Nephron progenitor cell (in vitro differentiated cells): ENCODE results near the gene SFXN5.

Source experiments
- DNase-seq: peaks from one replicate; pipeline ENCODE4 v3.0.0; 2021
- H3K27ac Mint-ChIP-seq: 2 replicates; pipeline ENCODE4 v1.8.0; 2021; ENCODE audit warnings: mild to moderate bottlenecking, moderate library complexity, mixed read lengths
- H3K27me3 Mint-ChIP-seq: 2 replicates; pipeline ENCODE4 v1.8.0; 2021; ENCODE audit warnings: mild to moderate bottlenecking, low read depth, mixed read lengths; ENCODE audit not compliant: poor library complexity
- H3K36me3 Mint-ChIP-seq: 2 replicates; pipeline ENCODE4 v1.8.0; 2021; ENCODE audit warnings: low read depth, mixed read lengths
- H3K4me1 Mint-ChIP-seq: 2 replicates; pipeline ENCODE4 v1.8.0; 2021; ENCODE audit warnings: mixed read lengths
- H3K4me3 Mint-ChIP-seq: 2 replicates; pipeline ENCODE4 v1.8.0; 2021; ENCODE audit warnings: mild to moderate bottlenecking, moderate library complexity, mixed read lengths
- H3K9me3 Mint-ChIP-seq: 2 replicates; pipeline ENCODE4 v1.8.0; 2021; ENCODE audit warnings: mild to moderate bottlenecking, moderate library complexity, mixed read lengths
- TF ChIP-seq, protein P1 (sequence below): fragments of 200-600 bp; sonication (generic); IDR thresholded peaks from 2 replicates; pipeline ENCODE4 v1.5.0; 2021; ENCODE audit warnings: antibody characterized with exemption

SFXN5 gene

DNA sequence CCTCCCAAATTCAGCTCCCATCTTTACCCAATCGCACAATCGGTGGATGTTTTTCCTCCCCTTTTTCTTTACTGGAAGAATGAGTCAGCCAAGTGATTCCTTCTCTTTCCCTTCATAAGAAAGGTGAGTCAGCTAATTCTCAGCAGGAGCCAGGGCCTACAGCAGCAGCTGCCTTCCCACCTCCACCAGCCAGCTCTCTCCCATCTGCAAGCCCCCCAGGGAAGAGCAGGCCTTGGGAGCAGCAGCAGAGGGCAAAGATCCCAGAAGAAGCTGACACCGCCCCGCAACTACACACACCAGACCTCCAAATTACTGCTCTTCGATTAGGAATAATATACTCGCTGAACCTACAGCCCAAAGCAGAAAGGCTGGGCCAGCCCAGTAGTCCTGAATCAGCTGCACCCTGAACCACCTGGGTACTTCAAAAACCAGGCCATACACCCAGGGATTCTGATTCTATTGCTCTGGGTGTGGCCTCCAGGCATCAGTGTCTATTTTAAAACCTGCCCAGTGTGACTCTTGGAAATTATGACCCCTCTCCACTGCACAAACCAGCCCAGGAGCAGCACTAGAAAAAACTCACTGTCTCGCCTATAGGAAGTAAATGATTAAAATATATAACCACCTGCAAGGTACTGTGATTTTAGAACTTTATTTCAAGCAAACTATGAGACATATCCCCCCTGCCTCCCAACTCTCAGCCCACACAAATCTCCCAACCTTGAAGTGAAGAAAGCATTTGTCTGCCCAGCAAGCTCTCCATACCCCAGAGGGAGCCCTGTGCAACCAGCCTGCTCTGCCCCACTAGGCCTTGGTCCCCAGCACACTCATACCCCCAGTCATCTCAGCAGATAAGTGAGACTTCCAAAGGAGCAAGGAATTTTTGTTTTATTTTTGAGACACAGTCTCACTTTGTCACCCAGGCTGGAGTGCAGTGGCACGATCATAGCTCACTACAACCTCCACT is 7.3 kb downstream of the SFXN5 start:
- TF ChIP-seq, protein P1, sequence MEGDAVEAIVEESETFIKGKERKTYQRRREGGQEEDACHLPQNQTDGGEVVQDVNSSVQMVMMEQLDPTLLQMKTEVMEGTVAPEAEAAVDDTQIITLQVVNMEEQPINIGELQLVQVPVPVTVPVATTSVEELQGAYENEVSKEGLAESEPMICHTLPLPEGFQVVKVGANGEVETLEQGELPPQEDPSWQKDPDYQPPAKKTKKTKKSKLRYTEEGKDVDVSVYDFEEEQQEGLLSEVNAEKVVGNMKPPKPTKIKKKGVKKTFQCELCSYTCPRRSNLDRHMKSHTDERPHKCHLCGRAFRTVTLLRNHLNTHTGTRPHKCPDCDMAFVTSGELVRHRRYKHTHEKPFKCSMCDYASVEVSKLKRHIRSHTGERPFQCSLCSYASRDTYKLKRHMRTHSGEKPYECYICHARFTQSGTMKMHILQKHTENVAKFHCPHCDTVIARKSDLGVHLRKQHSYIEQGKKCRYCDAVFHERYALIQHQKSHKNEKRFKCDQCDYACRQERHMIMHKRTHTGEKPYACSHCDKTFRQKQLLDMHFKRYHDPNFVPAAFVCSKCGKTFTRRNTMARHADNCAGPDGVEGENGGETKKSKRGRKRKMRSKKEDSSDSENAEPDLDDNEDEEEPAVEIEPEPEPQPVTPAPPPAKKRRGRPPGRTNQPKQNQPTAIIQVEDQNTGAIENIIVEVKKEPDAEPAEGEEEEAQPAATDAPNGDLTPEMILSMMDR, result no peak
- Mint-ChIP-seq H3K36me3 (peaks cover 4% of the 10 kb centered on the region), H3K4me3 (no peak overlapping the region), H3K27ac (peak overlapping the region; percentile 89), H3K27me3 (no peaks in the 10 kb centered on the region), H3K9me3 (no peaks in the 10 kb centered on the region), H3K4me1 (peaks cover 24% of the 10 kb centered on the region)
- DNase-seq, result no peak

DNA sequence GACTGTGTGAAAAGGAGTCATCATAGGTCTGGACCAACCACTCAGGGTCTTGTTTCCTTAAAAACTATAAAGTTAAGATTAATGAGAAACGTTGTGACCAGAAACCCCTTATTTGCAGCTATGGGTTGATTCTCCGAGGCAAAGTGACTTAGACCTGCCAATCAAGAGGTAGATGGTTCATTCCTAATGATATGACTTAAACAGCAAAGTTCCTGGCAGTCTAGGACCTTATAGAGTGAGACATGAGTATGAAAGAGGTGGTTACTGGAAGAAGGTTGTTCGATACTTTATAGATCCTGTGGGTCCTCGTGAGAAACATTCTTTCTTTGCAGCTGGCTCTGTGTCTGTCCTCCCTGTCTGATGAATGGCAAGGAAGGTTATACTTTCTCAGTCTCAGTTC is 8.0 kb downstream of the SFXN5 start:
- Mint-ChIP-seq H3K9me3 (no peaks in the 10 kb centered on the region), H3K36me3 (peaks cover 5% of the 10 kb centered on the region), H3K27me3 (no peaks in the 10 kb centered on the region), H3K27ac (no peak overlapping the region), H3K4me3 (no peak overlapping the region), H3K4me1 (peaks cover 17% of the 10 kb centered on the region)
- no peak for DNase-seq
- TF ChIP-seq, protein P1, result no peak

DNA sequence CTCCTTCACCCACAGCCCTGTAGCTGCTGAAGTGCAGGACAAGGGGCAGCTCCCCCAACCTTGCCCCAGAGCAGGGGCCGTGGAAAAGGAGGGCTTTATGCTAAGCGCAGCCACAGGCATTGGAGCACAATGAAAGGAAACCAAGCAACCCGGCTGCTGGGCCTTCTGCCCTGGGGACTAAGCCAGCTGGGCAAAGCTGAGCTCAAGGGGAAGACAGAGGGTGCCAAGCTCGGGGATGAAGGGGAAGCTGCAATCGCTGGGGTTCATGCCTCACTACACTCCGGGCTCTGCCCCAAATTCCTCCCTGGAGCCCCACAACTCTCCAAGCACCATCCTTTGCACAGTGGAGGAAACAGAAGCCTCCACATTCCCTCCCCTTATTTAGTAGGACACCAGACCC is 12.4 kb downstream of the SFXN5 start:
- TF ChIP-seq, protein P1, result no peak
- Mint-ChIP-seq H3K36me3 (peaks cover 36% of the 10 kb centered on the region), H3K9me3 (peaks cover 21% of the 10 kb centered on the region), H3K4me1 (peaks cover 9% of the 10 kb centered on the region), H3K4me3 (no peak overlapping the region), H3K27me3 (peaks cover 8% of the 10 kb centered on the region), H3K27ac (no peak overlapping the region)
- DNase-seq, result no peak

DNA sequence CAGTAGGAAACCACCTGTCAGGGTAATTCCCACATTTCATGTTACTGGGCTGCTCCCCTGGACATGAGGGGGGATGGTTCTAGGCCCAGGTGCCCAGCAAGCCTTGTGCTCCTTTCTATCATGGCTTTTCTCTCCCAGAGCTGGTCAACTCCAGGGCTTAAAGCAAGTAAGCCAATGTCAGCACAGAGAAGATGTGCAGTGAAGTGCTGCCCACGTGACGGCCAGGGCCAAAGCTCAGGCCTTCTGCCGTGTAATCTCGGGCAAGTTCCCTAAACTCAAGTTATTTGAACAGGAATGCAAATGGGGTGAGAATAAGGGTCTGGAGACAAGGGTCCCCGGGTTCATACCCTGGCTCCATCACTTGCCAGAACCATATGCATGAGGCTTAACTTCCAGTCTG is 16.5 kb downstream of the SFXN5 start:
- no peak for DNase-seq
- Mint-ChIP-seq H3K4me3 (no peak overlapping the region), H3K27ac (no peak overlapping the region), H3K4me1 (peaks cover 9% of the 10 kb centered on the region), H3K27me3 (peaks cover 8% of the 10 kb centered on the region), H3K36me3 (peaks cover 40% of the 10 kb centered on the region), H3K9me3 (peaks cover 21% of the 10 kb centered on the region)
- TF ChIP-seq, protein P1, result no peak

DNA sequence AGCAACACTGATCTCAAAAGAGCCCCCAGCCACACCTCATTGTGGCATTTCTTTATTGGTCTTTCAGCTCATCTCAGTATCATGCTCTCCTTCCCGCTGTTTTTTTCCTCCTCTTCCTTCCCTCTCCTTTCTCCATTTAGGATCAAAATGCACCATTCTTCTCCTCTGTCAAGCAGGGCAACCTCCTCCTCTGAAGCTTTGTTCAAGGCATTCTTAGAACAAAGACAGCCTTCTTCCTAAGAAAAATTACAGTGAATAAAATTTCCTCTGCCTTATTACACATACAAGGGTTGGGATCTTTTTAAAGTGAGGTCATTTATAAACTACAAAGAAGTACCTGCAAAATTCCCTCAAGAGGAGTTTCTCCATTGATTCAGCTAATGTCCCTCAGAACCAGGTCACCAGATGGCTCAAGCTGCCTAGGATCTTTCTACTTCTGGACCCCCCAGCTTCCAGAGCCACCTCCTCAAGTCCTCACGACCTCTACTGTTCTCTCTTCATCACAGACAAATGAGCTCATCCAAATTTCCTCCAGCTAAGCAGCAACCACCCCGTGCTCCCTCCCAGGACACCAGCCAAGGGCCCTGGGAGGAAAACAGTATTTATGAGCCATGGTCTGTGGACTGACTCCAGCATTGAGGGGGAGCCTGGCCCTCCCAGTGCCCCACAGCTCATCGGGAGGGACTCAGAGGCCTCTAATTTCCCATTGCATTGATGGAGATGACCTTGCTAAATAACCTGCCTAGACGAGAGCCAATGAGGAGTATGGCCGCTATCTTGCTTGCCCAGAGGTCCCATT is 18.0 kb downstream of the SFXN5 start:
- TF ChIP-seq, protein P1, result no peak
- Mint-ChIP-seq H3K4me3 (no peak overlapping the region), H3K4me1 (peaks cover 15% of the 10 kb centered on the region), H3K36me3 (peaks cover 39% of the 10 kb centered on the region), H3K9me3 (peaks cover 21% of the 10 kb centered on the region), H3K27ac (no peak overlapping the region), H3K27me3 (peaks cover 8% of the 10 kb centered on the region)
- DNase-seq, result no peak
